H1 (cell line): ENCODE data around the gene SPATA33. TPM values are rescaled to one million over a fixed set of nuclear protein-coding genes. Genes with fewer than 3 reads are reported as not detected.

Experiments
- CTCF ChIA-PET: fragments of 300-600 bp; sonication (Branson Sonifier 250); formaldehyde crosslinking; loops from one replicate; lab custom pipeline; 2021; ENCODE audit not compliant: partially characterized antibody; lab: Charles Lee
- POLR2A ChIA-PET: fragments of 300-600 bp; sonication (Branson Sonifier 250); formaldehyde crosslinking; loops from one replicate; lab custom pipeline; 2021; ENCODE audit warnings: inconsistent platforms; ENCODE audit not compliant: partially characterized antibody; lab: Charles Lee
- DNase-seq, 2 experiments: peaks; one replicate each; pipeline versions ENCODE4 v3.0.0 to v3.0.0-alpha.2; 2010 to 2022; ENCODE audit warnings: low spot score in 2 of 2, low read depth in 1 of 2, mixed read lengths in 1 of 2
- FAIRE-seq: peaks from 2 replicates; lab custom pipeline; 2011; peaks lifted over from hg19 to GRCh38; lab: Jason Lieb, UNC
- H2AFZ ChIP-seq: 2 replicates; pipeline ENCODE4 v1.8.1; 2012; ENCODE audit warnings: low read length, inconsistent platforms
- H2AK5ac ChIP-seq: 2 replicates; pipeline ENCODE4 v1.6.1; 2013; ENCODE audit warnings: low read depth, low read length
- H2BK120ac ChIP-seq: replicated peaks from 2 replicates; pipeline ENCODE3; 2013; ENCODE audit warnings: low read depth, low read length, inconsistent platforms
- H2BK12ac ChIP-seq: 2 replicates; pipeline ENCODE4 v1.6.1; 2013; ENCODE audit warnings: low read depth, low read length
- H2BK15ac ChIP-seq: 2 replicates; pipeline ENCODE4 v1.6.1; 2013; ENCODE audit warnings: low read length
- H2BK20ac ChIP-seq: 2 replicates; pipeline ENCODE4 v1.6.1; 2013; ENCODE audit warnings: low read length
- H2BK5ac ChIP-seq: 2 replicates; pipeline ENCODE4 v1.6.1; 2013; ENCODE audit warnings: low read depth, low read length
- H3K14ac ChIP-seq: 2 replicates; pipeline ENCODE4 v1.6.1; 2013; ENCODE audit warnings: inconsistent platforms; ENCODE audit not compliant: insufficient read length
- H3K18ac ChIP-seq: 2 replicates; pipeline ENCODE4 v1.6.1; 2013; ENCODE audit warnings: low read length; ENCODE audit errors: extremely low read depth
- H3K23ac ChIP-seq: 2 replicates; pipeline ENCODE4 v1.6.1; 2013; ENCODE audit warnings: inconsistent platforms; ENCODE audit not compliant: insufficient read length
- H3K23me2 ChIP-seq: 2 replicates; pipeline ENCODE4 v1.6.1; 2013; ENCODE audit warnings: low read depth, low read length
- H3K27ac ChIP-seq: 2 replicates; pipeline ENCODE4 v1.6.1; 2011; ENCODE audit warnings: low read depth, low read length, inconsistent platforms
- H3K27me3 ChIP-seq, 4 experiments: replicated peaks in 1 of 4; 1 replicate in 1 of 4; 2 replicates in 3 of 4; pipeline versions ENCODE4 v1.6.1 to v1.8.1; 2011 to 2013; ENCODE audit warnings: low read length in 3 of 4, mild to moderate bottlenecking in 3 of 4, inconsistent platforms in 2 of 4, mixed read lengths in 2 of 4, moderate library complexity in 1 of 4; ENCODE audit not compliant: control insufficient read depth in 3 of 4, insufficient read depth in 3 of 4; ENCODE audit errors: extremely low read depth in 1 of 4
- H3K36me3 ChIP-seq, 4 experiments: 2 replicates each; pipeline versions ENCODE4 v1.6.1 to v1.8.1; 2011 to 2013; ENCODE audit warnings: mild to moderate bottlenecking in 4 of 4, low read length in 3 of 4, moderate library complexity in 2 of 4, control low read depth in 1 of 4, inconsistent platforms in 1 of 4; ENCODE audit not compliant: insufficient read depth in 4 of 4, control insufficient read depth in 2 of 4
- H3K4ac ChIP-seq: replicated peaks from 2 replicates; pipeline ENCODE3; 2013; ENCODE audit warnings: low read length, low read depth, mixed read lengths, inconsistent platforms; ENCODE audit not compliant: insufficient read length
- H3K4me1 ChIP-seq, 4 experiments: replicated peaks in 1 of 4; 1 replicate in 1 of 4; 2 replicates in 3 of 4; pipeline versions ENCODE4 v1.6.1 to v1.8.1; 2011 to 2013; ENCODE audit warnings: low read length in 3 of 4, inconsistent platforms in 2 of 4, mixed read lengths in 1 of 4; ENCODE audit not compliant: insufficient read depth in 4 of 4, control insufficient read depth in 3 of 4
- H3K4me2 ChIP-seq, 2 experiments: 2 replicates each; pipeline versions ENCODE4 v1.6.1 to v1.8.1; 2011 to 2013; ENCODE audit warnings: low read depth in 2 of 2, low read length in 2 of 2, control low read depth in 1 of 2, inconsistent platforms in 1 of 2, mild to moderate bottlenecking in 1 of 2; ENCODE audit not compliant: insufficient read depth in 1 of 2
- H3K4me3 ChIP-seq, 4 experiments: fragments of 200-600, 300-600 bp in 1 of 4; sonication (generic), shearing (Covaris generic), sonication (Bioruptor Twin) in 1 of 4; 2 replicates each; pipeline versions ENCODE4 v1.5.1 to v1.8.1; 2011 to 2016; ENCODE audit warnings: low read length in 4 of 4, low read depth in 3 of 4, control low read depth in 2 of 4, inconsistent platforms in 2 of 4, mild to moderate bottlenecking in 2 of 4, mixed read lengths in 1 of 4, moderate library complexity in 1 of 4; ENCODE audit not compliant: insufficient read depth in 2 of 4; ENCODE audit errors: extremely low read depth in 1 of 4
- H3K56ac ChIP-seq: replicated peaks from 2 replicates; pipeline ENCODE3; 2013; ENCODE audit warnings: low read depth, mild to moderate bottlenecking, mixed read lengths, low read length, inconsistent platforms; ENCODE audit not compliant: insufficient read length
- H3K79me1 ChIP-seq: 2 replicates; pipeline ENCODE4 v1.6.1; 2013; ENCODE audit warnings: low read depth, low read length, control low read depth
- H3K79me2 ChIP-seq, 2 experiments: 2 replicates each; pipeline versions ENCODE4 v1.6.1 to v1.8.1; 2012 to 2013; ENCODE audit warnings: low read length in 2 of 2, mild to moderate bottlenecking in 2 of 2, inconsistent platforms in 1 of 2; ENCODE audit not compliant: insufficient read depth in 2 of 2, control insufficient read depth in 1 of 2
- H3K9ac ChIP-seq, 4 experiments: replicated peaks in 1 of 4; 1 replicate in 1 of 4; 2 replicates in 3 of 4; pipeline versions ENCODE4 v1.6.1 to v1.8.1; 2011 to 2013; ENCODE audit warnings: low read depth in 3 of 4, low read length in 3 of 4, control low read depth in 2 of 4, mild to moderate bottlenecking in 2 of 4, moderate library complexity in 2 of 4, inconsistent platforms in 1 of 4; ENCODE audit errors: extremely low read depth in 1 of 4
- H3K9me3 ChIP-seq, 2 experiments: 2 replicates each; pipeline versions ENCODE4 v1.6.1 to v1.8.1; 2012 to 2013; ENCODE audit warnings: mild to moderate bottlenecking in 2 of 2, moderate library complexity in 2 of 2, control low read depth in 1 of 2, inconsistent platforms in 1 of 2, low read depth in 1 of 2, low read length in 1 of 2, mixed read lengths in 1 of 2; ENCODE audit not compliant: insufficient read depth in 2 of 2
- H4K20me1 ChIP-seq, 2 experiments: replicated peaks in 1 of 2; 2 replicates each; pipeline versions ENCODE3 to v1.8.1; 2011 to 2013; ENCODE audit warnings: inconsistent platforms in 2 of 2, low read length in 2 of 2, mild to moderate bottlenecking in 1 of 2; ENCODE audit not compliant: insufficient read depth in 2 of 2, control insufficient read depth in 1 of 2
- H4K5ac ChIP-seq: 2 replicates; pipeline ENCODE4 v1.6.1; 2013; ENCODE audit warnings: low read length, low read depth, mixed read lengths, inconsistent platforms; ENCODE audit not compliant: insufficient read length
- H4K8ac ChIP-seq: 2 replicates; pipeline ENCODE4 v1.8.0; 2013; ENCODE audit warnings: mild to moderate bottlenecking, moderate library complexity, low read length, inconsistent platforms; ENCODE audit not compliant: insufficient read depth; ENCODE audit errors: extremely low read depth
- H4K91ac ChIP-seq: replicated peaks from 2 replicates; pipeline ENCODE3; 2013; ENCODE audit warnings: low read length, mixed read lengths, inconsistent platforms; ENCODE audit not compliant: insufficient read length
- ASH2L ChIP-seq: fragments of 200-600, 300-600 bp; sonication (generic); IDR thresholded peaks from one replicate; pipeline ENCODE4 v1.7.1; 2017; ENCODE audit warnings: low read length
- CHD2 ChIP-seq: IDR thresholded peaks from 2 replicates; pipeline ENCODE4 v1.6.1; 2012; ENCODE audit warnings: low read length, improper control_type of control experiment
- GABPA ChIP-seq: IDR thresholded peaks from 2 replicates; pipeline ENCODE4 v1.6.1; 2011; ENCODE audit warnings: mild to moderate bottlenecking, low read length, moderate library complexity, borderline replicate concordance; ENCODE audit not compliant: insufficient read depth
- HDAC6 ChIP-seq: IDR thresholded peaks from one replicate; pipeline ENCODE4 v1.7.1; 2012; ENCODE audit warnings: low read depth, mild to moderate bottlenecking, inconsistent platforms, low read length, moderate library complexity
- KDM5A ChIP-seq: fragments of 200-600 bp; IDR thresholded peaks from 2 replicates; pipeline ENCODE4 v1.7.1; 2012; ENCODE audit warnings: mild to moderate bottlenecking, low read length, inconsistent platforms, mixed read lengths
- NANOG ChIP-seq: IDR thresholded peaks from 2 replicates; pipeline ENCODE4 v1.6.1; 2011; ENCODE audit warnings: low read length, low read depth, mild to moderate bottlenecking, inconsistent platforms; ENCODE audit not compliant: insufficient read depth, poor library complexity, severe bottlenecking
- POLR2AphosphoS5 ChIP-seq: IDR thresholded peaks from 2 replicates; pipeline ENCODE4 v1.6.1; 2011; ENCODE audit warnings: low read depth, low read length
- SIRT6 ChIP-seq: IDR thresholded peaks from one replicate; pipeline ENCODE4 v1.7.1; 2012; ENCODE audit warnings: low read length, inconsistent platforms
- SP2 ChIP-seq: IDR thresholded peaks from 2 replicates; pipeline ENCODE4 v1.6.1; 2012; ENCODE audit warnings: mild to moderate bottlenecking, low read length, inconsistent platforms
- SRF ChIP-seq: IDR thresholded peaks from 2 replicates; pipeline ENCODE4 v1.6.1; 2011; ENCODE audit warnings: mild to moderate bottlenecking, low read depth, low read length, moderate library complexity
- TBP ChIP-seq: IDR thresholded peaks from 2 replicates; pipeline ENCODE4 v1.6.1; 2011; ENCODE audit warnings: low read depth, low read length, improper control_type of control experiment
- WGBS, 2 experiments: shearing (Covaris generic) in 1 of 2; methylation state at CpG; one replicate each; pipeline versions ENCODE4 v1.1.6 to v1.1.7; 2013 to 2015; ENCODE audit warnings: low lambda C conversion rate in 2 of 2, mixed read lengths in 2 of 2, inconsistent platforms in 1 of 2, low coverage in 1 of 2, missing lambda C conversion rate in 1 of 2; ENCODE audit not compliant: insufficient replicate concordance in 2 of 2, insufficient coverage in 1 of 2, insufficient read length in 1 of 2; ENCODE audit errors: extremely low coverage in 1 of 2, missing lambda C conversion rate in 1 of 2; 5-methylcytosine and 5-hydroxymethylcytosine counted together
- polyA plus RNA-seq, 7 experiments: library from polyadenylated mRNA; depleted of rRNA in 3 of 7; stranded (reverse) in 5 of 7; unstranded in 2 of 7; fragments of >200 nt in 5 of 7; fragments of 200-250 nt in 2 of 7; gene quantifications; 1 replicate in 5 of 7; 2 replicates in 1 of 7; 4 replicates in 1 of 7; pipeline versions ENCODE4 v1.2.1 to v1.2.3, GENCODE V29; 2011 to 2013; ENCODE audit warnings: missing spikeins in 2 of 7, mixed read lengths in 2 of 7
- total RNA-seq: library from RNA; stranded (reverse); fragmentation: NEBNext Ultra II Directional; extraction: Animal tissue kit (Norgen Biotek cat#: 25700); gene quantifications from 2 replicates; pipeline ENCODE4 v1.2.1, GENCODE V29; 2021
- TF ChIP-seq, protein P1 (sequence below): IDR thresholded peaks from 2 replicates; pipeline ENCODE4 v1.6.1; 2012; ENCODE audit warnings: inconsistent platforms

The SPATA33 gene
- total and polyA plus RNA-seq, 2 of the 8 experiments (the other 6 are each of a cell fraction or from before 2014, with no cell fraction given): 5.4 to 16.9 TPM

DNA sequence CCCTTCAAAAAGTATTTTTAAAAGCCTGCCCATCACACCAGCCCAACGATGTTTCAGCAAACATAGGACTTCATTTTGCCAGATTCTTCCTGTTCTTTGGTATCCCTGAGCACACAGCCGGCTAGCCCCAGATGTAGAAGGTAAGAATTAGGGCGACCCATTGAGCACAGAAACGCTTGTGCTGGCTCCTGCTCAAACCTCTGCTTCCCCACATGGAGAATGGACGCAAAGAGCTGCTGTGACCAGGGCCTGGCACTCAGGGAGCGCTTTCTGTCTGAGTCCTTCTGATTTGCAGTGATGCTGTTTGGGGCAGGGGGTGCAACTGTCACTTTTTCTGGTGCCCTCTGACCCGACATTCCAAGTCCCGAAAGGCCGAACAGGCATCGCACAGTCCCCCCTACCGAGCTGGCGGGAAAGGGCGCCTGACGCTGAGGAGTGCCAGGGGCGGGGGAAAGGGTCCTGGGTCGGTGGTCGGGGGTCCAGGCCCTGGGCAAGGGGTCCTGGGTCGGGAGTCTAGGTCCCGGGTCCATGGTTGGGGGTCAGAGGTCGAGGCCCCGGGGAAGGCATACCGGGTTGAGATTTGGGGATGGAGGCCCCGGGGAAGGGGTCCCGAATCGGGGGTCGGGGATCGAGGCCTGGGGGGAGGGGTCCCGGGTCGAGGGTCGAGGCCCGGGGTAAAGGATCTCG lies 1.1 kb upstream of the SPATA33 start:
- Histone ChIP-seq H2AK5ac (no peak overlapping the region), H3K4me3 (peak overlapping the region; percentile 79 to 99 (median 87)), H3K27ac (no peak overlapping the region), H2BK12ac (no peak overlapping the region), H3K4ac (no peak overlapping the region), H4K91ac (no peak overlapping the region), H4K20me1 (peaks cover 5 to 10% of the 10 kb centered on the region in 2 experiments), H3K9ac (no peak overlapping the region), H3K23me2 (peaks cover 8% of the 10 kb centered on the region), H3K4me2 (peak overlapping the region; percentile 52 to 78), H3K14ac (no peak overlapping the region), H2BK5ac (no peak overlapping the region), H3K18ac (no peak overlapping the region), H3K56ac (no peak overlapping the region), H4K5ac (no peak overlapping the region), H2BK15ac (no peak overlapping the region), H2AFZ (no peak overlapping the region), H3K4me1 (peaks cover 0 to 8% (median 3%) of the 10 kb centered on the region in 4 experiments; a peak in 3 of 7 replicates), H2BK120ac (no peak overlapping the region), H3K9me3 (no peaks in the 10 kb centered on the region), H3K79me2 (peaks cover 0 to 31% of the 10 kb centered on the region in 2 experiments; a peak in 2 of 4 replicates), H3K23ac (no peak overlapping the region), H2BK20ac (no peak overlapping the region), H3K27me3 (no peaks in the 10 kb centered on the region), H3K36me3 (peaks cover 0 to 15% (median 8%) of the 10 kb centered on the region in 4 experiments; a peak in 6 of 8 replicates), H3K79me1 (peaks cover 11% of the 10 kb centered on the region), H4K8ac (0 out of 2 replicates have a peak overlapping the region, but pooled peaks have one; percentile 45)
- WGBS, 2 experiments: 81% methylated on average over 11 of the region's 32 CpGs; no CpG with 5 or more reads in 1 of the 2 experiments
- CTCF ChIA-PET: interaction anchor here (0.6 to 0.9 kb wide), 2 partner anchors 11 to 39 kb away, joined by 4 read pairs; no protein-coding TSS in a partner anchor
- no peak for FAIRE-seq
- no peak for DNase-seq
- POLR2A ChIA-PET: interaction anchor here (0.7 to 2.2 kb wide), 7 partner anchors 14 to 93 kb away, joined by 3 to 9 read pairs (median 4); no protein-coding TSS in a partner anchor
- TF ChIP-seq HDAC6: no peak
- no peak for TF ChIP-seq CHD2
- no peak for TF ChIP-seq TBP
- TF ChIP-seq, protein P1, sequence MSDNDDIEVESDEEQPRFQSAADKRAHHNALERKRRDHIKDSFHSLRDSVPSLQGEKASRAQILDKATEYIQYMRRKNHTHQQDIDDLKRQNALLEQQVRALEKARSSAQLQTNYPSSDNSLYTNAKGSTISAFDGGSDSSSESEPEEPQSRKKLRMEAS: no peak
- TF ChIP-seq NANOG: no peak
- no peak for TF ChIP-seq GABPA
- TF ChIP-seq SIRT6: no peak
- no peak for TF ChIP-seq SRF
- TF ChIP-seq SP2: no peak
- TF ChIP-seq ASH2L: no peak
- no peak for TF ChIP-seq POLR2AphosphoS5
- no peak for TF ChIP-seq KDM5A
